ENCODE data around the gene PLAAT1.

GRCh38 chr3:193317682-193318300 is 76.8 kb downstream of the PLAAT1 start:
- no peak for TF ChIP-seq CTCF (IDR thresholded peaks at IDR 0.05)
- TF ChIP-seq POLR2A (IDR thresholded peaks at IDR 0.05), result no peak
- no peak for TF ChIP-seq POLR2AphosphoS5 (IDR thresholded peaks at IDR 0.05)

Measured in breast epithelium (tissue), 3 donors.